GM21825 (cell line): ENCODE data around the gene KDSR.

ENCODE experiments used
- ATAC-seq: cut with Tn5 transposase; IDR thresholded peaks from one replicate; pipeline ENCODE4 v1.9.1; 2021; ENCODE audit warnings: mild to moderate bottlenecking, moderate library complexity; ENCODE audit not compliant: unreplicated experiment

The KDSR gene

GRCh38 chr18:63286926-63287325 lies 80.1 kb downstream of the KDSR start:
- ATAC-seq, result no peak

- peak; percentile 93 for ATAC-seq
Observed at GRCh38 chr18:63284827-63285733, 81.9 kb downstream of the KDSR start.

- no peak for ATAC-seq
Observed at GRCh38 chr18:63284173-63284799, 82.7 kb downstream of the KDSR start.

GRCh38 chr18:63283305-63284094 lies 83.5 kb downstream of the KDSR start:
- no peak for ATAC-seq

- no peak for ATAC-seq
Observed at GRCh38 chr18:63282793-63283192, 84.2 kb downstream of the KDSR start.
